Neuronal stem cell (in vitro differentiated cells): ENCODE results near the gene SLC7A5.
"Not testable (repeated sequence)": the region's sequence is repeated elsewhere in the genome, so short reads cannot be mapped to it uniquely, and the experiment has no call there.

Experiments used
- DNase-seq: peaks from one replicate; pipeline ENCODE4 v3.0.0-alpha.2; 2013; ENCODE audit warnings: low spot score
- H2AFZ ChIP-seq: one replicate; pipeline ENCODE4 v1.6.1; 2013; ENCODE audit warnings: mild to moderate bottlenecking, low read length, inconsistent platforms
- H2AK5ac ChIP-seq: 2 replicates; pipeline ENCODE4 v1.6.1; 2013; ENCODE audit warnings: low read depth, mild to moderate bottlenecking, inconsistent platforms, low read length, moderate library complexity, mixed read lengths
- H2BK120ac ChIP-seq: 2 replicates; pipeline ENCODE4 v1.6.1; 2013; ENCODE audit warnings: low read depth, mild to moderate bottlenecking, inconsistent platforms, low read length, moderate library complexity, mixed read lengths
- H2BK12ac ChIP-seq: one replicate; pipeline ENCODE4 v1.6.1; 2013; ENCODE audit warnings: low read length, inconsistent platforms
- H2BK15ac ChIP-seq: 2 replicates; pipeline ENCODE4 v1.6.1; 2013; ENCODE audit warnings: mild to moderate bottlenecking, low read length, inconsistent platforms, mixed read lengths
- H2BK5ac ChIP-seq: one replicate; pipeline ENCODE4 v1.6.1; 2013; ENCODE audit warnings: inconsistent platforms, mild to moderate bottlenecking, low read length, moderate library complexity
- H3K14ac ChIP-seq: one replicate; pipeline ENCODE4 v1.6.1; 2013; ENCODE audit warnings: low read length, inconsistent platforms
- H3K18ac ChIP-seq: 2 replicates; pipeline ENCODE4 v1.6.1; 2013; ENCODE audit warnings: low read length, inconsistent platforms
- H3K23ac ChIP-seq: 2 replicates; pipeline ENCODE4 v1.6.1; 2013; ENCODE audit warnings: low read depth, mild to moderate bottlenecking, mixed read lengths, low read length, inconsistent platforms; ENCODE audit not compliant: poor library complexity
- H3K27ac ChIP-seq: replicated peaks from 3 replicates; pipeline ENCODE4 v1.5.1; 2013; ENCODE audit warnings: low read length, inconsistent platforms
- H3K27me3 ChIP-seq, 3 experiments: 2 replicates each; pipeline ENCODE4 v1.6.1; 2013; ENCODE audit warnings: low read length in 3 of 3, mild to moderate bottlenecking in 2 of 3, inconsistent platforms in 1 of 3, low read depth in 1 of 3, mixed read lengths in 1 of 3, moderate library complexity in 1 of 3; ENCODE audit not compliant: control insufficient read depth in 3 of 3, insufficient read depth in 3 of 3
- H3K36me3 ChIP-seq, 2 donors: replicated peaks in 1 of 2; 2 replicates each; pipeline ENCODE4 v1.6.1; 2013; ENCODE audit warnings: low read length in 2 of 2; ENCODE audit not compliant: control insufficient read depth in 2 of 2, insufficient read depth in 2 of 2
- H3K4ac ChIP-seq: 2 replicates; pipeline ENCODE4 v1.6.1; 2013; ENCODE audit warnings: inconsistent platforms, mild to moderate bottlenecking, low read length, moderate library complexity
- H3K4me1 ChIP-seq, 2 donors: 1 replicate in 1 of 2; 2 replicates in 1 of 2; pipeline ENCODE4 v1.6.1; 2013; ENCODE audit warnings: low read length in 2 of 2, low read depth in 1 of 2; ENCODE audit not compliant: control insufficient read depth in 2 of 2, insufficient read depth in 1 of 2
- H3K4me2 ChIP-seq: one replicate; pipeline ENCODE4 v1.6.1; 2013; ENCODE audit warnings: mild to moderate bottlenecking, low read length, inconsistent platforms; ENCODE audit not compliant: insufficient read depth, poor library complexity, severe bottlenecking
- H3K4me3 ChIP-seq, 2 donors: 2 replicates each; pipeline ENCODE4 v1.5.1; 2013; ENCODE audit warnings: low read length in 2 of 2, mild to moderate bottlenecking in 2 of 2, inconsistent platforms in 1 of 2, moderate library complexity in 1 of 2
- H3K79me1 ChIP-seq: one replicate; pipeline ENCODE4 v1.6.1; 2013; ENCODE audit warnings: low read depth, mild to moderate bottlenecking, inconsistent platforms, low read length, moderate library complexity
- H3K9ac ChIP-seq: one replicate; pipeline ENCODE4 v1.6.1; 2013; ENCODE audit warnings: mild to moderate bottlenecking, low read depth, low read length, inconsistent platforms; ENCODE audit not compliant: poor library complexity
- H3K9me3 ChIP-seq, 2 donors: replicated peaks in 1 of 2; 2 replicates each; pipeline versions ENCODE3 to v1.6.1; 2013; ENCODE audit warnings: low read length in 2 of 2, mild to moderate bottlenecking in 2 of 2, inconsistent platforms in 1 of 2, low read depth in 1 of 2, mixed read lengths in 1 of 2, moderate library complexity in 1 of 2; ENCODE audit not compliant: control insufficient read depth in 2 of 2, insufficient read depth in 1 of 2
- H4K8ac ChIP-seq: one replicate; pipeline ENCODE4 v1.6.1; 2013; ENCODE audit warnings: low read depth, mild to moderate bottlenecking, inconsistent platforms, low read length, moderate library complexity
- H4K91ac ChIP-seq: one replicate; pipeline ENCODE4 v1.6.1; 2013; ENCODE audit warnings: low read length, low read depth, mild to moderate bottlenecking, inconsistent platforms; ENCODE audit not compliant: poor library complexity
- WGBS, 2 donors: extraction: QIAGEN DNeasy Blood & Tissue Kit; methylation state at CpG; one replicate each; pipeline ENCODE4 v1.1.7; 2013; ENCODE audit warnings: missing lambda C conversion rate in 2 of 2, mixed read lengths in 1 of 2; ENCODE audit not compliant: insufficient read length in 2 of 2, insufficient replicate concordance in 1 of 2; ENCODE audit errors: extremely low coverage in 2 of 2; 5-methylcytosine and 5-hydroxymethylcytosine counted together

SLC7A5 gene

DNA sequence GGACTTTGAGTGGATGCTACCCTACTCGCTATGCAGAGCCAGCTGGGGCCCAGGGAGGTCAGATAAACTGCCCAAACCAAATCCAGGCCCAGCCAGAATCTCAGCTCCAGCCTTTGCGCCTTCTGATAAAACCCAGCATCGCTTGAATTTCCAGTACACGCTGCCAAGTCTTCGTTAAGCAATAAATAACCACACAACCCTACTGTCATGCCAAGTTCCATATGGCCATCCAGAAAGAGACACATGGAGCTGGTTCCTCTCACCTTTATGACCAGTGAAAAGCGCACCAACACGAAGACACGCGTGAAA, 6.0 kb downstream of the SLC7A5 start:
- not testable (repeated sequence) for H3K18ac ChIP-seq, H2BK12ac ChIP-seq, H2AFZ ChIP-seq, H3K27ac ChIP-seq, H4K8ac ChIP-seq, H2BK5ac ChIP-seq, H3K27me3 ChIP-seq, H3K9ac ChIP-seq, H3K4me1 ChIP-seq, DNase-seq, H3K9me3 ChIP-seq, H3K79me1 ChIP-seq, H3K23ac ChIP-seq, H3K36me3 ChIP-seq, H4K91ac ChIP-seq, H3K4me3 ChIP-seq, H3K4ac ChIP-seq, H3K14ac ChIP-seq, H3K4me2 ChIP-seq, H2AK5ac ChIP-seq, H2BK15ac ChIP-seq, H2BK120ac ChIP-seq
- WGBS, 2 donors = no CpG with 5 or more reads among the region's 9 CpGs

DNA sequence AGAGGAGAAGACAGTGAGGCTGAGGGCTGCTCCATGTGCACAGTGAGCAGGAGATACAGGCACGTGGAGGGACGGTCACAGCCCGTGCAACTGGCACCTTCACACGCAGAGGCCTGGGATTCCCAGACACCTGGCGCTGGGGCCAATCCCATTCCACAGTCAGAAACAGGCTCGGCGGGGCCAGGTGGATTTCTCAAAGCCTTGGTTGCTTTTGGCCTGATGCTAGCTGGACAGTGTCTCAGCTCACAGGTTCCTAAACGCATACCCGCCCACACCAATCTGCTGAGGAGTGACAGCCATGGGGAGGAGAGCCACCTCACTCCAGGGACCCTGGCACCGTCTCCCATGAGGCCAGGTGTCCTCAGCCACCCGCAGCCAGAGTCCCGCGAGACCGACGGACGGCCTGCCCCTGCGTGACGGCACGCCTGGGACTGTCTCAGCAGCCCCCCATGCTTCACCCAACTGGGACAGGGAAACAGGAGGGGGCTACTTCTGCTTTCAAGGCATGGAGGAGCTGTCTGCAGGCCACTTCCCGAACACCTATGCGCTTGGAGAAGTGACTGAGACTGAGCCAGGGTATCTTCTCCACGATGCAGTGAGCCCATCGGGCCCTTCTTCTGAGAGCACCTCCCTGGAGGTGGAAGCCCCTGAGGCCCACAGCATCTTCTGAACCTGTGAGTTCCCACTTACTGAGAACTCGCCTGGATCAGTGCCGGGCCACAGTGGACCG, 6.5 kb downstream of the SLC7A5 start:
- H3K4me3 ChIP-seq, H2BK15ac ChIP-seq, H2AK5ac ChIP-seq, H3K79me1 ChIP-seq, H3K36me3 ChIP-seq, H2BK5ac ChIP-seq, H3K4me1 ChIP-seq, H3K4me2 ChIP-seq, H4K91ac ChIP-seq, DNase-seq, H3K23ac ChIP-seq, H3K9ac ChIP-seq, H2BK120ac ChIP-seq, H3K9me3 ChIP-seq, H3K4ac ChIP-seq, H2AFZ ChIP-seq, H4K8ac ChIP-seq, H2BK12ac ChIP-seq, H3K27me3 ChIP-seq, H3K27ac ChIP-seq: not testable (repeated sequence)
- Histone ChIP-seq H3K14ac (peak overlapping the region; percentile 89), H3K18ac (peak overlapping the region; percentile 87)
- no CpG with 5 or more reads among the region's 26 CpGs for WGBS, 2 donors

DNA sequence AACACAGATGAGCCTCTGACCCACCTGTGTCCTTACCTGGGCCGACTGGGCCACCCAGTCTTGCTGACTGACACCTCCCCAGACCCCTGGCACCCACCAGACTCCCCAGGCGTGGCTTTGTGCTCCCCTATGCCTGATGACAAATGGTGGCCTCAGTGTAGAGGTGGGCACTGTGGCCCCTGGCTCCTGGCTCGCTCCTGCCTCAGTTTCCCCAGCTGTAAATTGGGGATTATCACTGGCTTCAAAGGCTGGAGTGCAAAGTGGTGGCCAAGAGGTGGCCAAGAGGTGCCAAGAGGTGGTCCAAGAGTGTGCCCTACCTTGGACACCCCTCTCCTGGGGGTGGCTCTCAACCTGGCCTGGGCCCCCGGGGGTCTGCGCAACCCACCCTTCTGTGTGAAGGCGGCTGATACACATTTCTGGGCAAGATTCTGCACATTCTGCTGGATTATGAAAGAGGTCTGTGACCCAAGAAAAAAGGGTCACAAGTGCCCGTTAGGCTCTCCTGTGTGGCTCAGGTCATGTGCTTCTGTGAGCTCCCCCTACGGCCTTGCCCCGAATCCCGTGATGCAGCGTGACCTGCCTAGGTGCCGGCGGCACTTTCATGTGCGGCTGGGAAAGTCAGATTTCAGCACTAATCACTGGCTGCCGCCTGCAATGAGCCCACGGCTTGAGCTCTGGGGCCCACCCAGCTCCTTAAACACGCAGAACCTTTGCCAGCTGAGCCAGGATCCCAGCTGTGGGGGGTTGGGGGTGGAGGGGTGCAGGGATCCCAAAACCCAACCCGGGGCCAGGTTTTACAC, 7.8 kb downstream of the SLC7A5 start:
- not testable (repeated sequence) for H4K91ac ChIP-seq, H4K8ac ChIP-seq, H3K4ac ChIP-seq, H3K9me3 ChIP-seq, H3K4me2 ChIP-seq, DNase-seq, H3K27ac ChIP-seq, H3K14ac ChIP-seq, H3K4me3 ChIP-seq, H2AFZ ChIP-seq, H2BK12ac ChIP-seq, H2BK5ac ChIP-seq, H3K27me3 ChIP-seq, H3K4me1 ChIP-seq, H3K36me3 ChIP-seq, H3K23ac ChIP-seq, H3K79me1 ChIP-seq, H3K9ac ChIP-seq, H2BK120ac ChIP-seq
- H2AK5ac ChIP-seq = peak overlapping the region; percentile 53
- peak overlapping the region; percentile 45 for H2BK15ac ChIP-seq
- WGBS, 2 donors = no CpG with 5 or more reads among the region's 18 CpGs
- H3K18ac ChIP-seq = peak overlapping the region; percentile 27

DNA sequence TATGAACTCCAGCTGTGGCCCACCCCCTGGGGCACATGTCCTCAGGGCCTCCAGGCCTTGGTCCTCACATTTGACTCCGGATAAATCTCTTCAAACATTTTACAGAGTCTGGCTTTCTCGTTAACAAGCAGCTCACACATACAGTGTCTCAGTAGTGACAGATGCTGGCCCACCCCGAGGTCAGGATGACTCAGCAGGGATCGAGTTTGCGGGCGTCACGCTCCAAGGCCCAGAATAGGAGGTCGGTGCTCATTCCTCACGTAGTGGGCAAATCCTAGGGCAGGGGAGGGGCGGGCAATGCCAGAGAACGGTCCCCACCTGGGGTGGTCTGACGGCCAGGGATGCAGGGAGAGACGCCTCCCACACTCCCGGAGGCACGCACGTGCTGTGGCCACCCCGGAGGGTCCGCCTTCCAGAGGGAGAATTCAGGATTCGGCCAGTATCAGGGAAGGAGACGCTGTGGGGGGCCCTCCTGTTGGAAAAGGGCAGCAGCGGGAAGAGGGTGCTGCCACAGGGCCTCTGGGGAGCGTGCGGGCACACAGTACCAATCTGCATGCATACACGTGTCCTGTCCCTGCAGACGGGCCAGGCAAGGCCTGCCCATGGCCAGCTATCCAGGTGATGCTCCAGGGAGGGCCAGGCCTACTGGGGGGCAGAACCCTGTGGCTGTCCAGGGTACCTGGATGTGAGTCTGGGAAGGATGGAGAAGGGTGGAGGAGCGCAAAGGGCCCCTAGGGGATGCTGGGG, 8.6 kb downstream of the SLC7A5 start:
- Histone ChIP-seq H3K79me1 (no peaks in the 10 kb centered on the region), H3K14ac (no peak overlapping the region), H2BK15ac (peak overlapping the region; percentile 45), H3K4me3 (no peak overlapping the region), H4K8ac (no peak overlapping the region), H3K9me3 (no peaks in the 10 kb centered on the region), H3K18ac (peak overlapping the region; percentile 48), H3K4me2 (no peak overlapping the region), H3K9ac (no peak overlapping the region), H2AK5ac (peak overlapping the region; percentile 53), H2BK12ac (no peak overlapping the region), H4K91ac (no peak overlapping the region), H2BK5ac (no peak overlapping the region), H3K23ac (peak overlapping the region; percentile 89), H2AFZ (no peak overlapping the region), H3K27ac (no peak overlapping the region), H2BK120ac (no peak overlapping the region), H3K36me3 (no peaks in the 10 kb centered on the region), H3K4me1 (peaks cover 5 to 14% of the 10 kb centered on the region in 2 donors), H3K4ac (no peak overlapping the region), H3K27me3 (no peaks in the 10 kb centered on the region)
- WGBS, 2 donors = no CpG with 5 or more reads among the region's 26 CpGs
- DNase-seq = no peak
